HEK293 (cell line): Measurements from ENCODE around the gene DSCAML1.

Source experiments
- CTCF ChIA-PET: fragments of 350-600 bp; formaldehyde crosslinking; extraction: SDS; loops from one replicate; lab custom pipeline; 2021; ENCODE audit warnings: antibody characterized with exemption; lab: Yijun Ruan, JAX
- POLR2A ChIA-PET: fragments of 300-600 bp; formaldehyde crosslinking; extraction: SDS; loops from one replicate; lab custom pipeline; 2020; ENCODE audit warnings: antibody characterized with exemption, inconsistent platforms; lab: Yijun Ruan, JAX
- H3K27ac ChIP-seq: fragments of 200-500 bp; sonication (Bioruptor generic); 2 replicates; pipeline ENCODE4 v1.5.1; 2014; ENCODE audit warnings: low read depth, low read length, control low read depth, inconsistent platforms; ENCODE audit errors: extremely low read depth
- H3K36me3 ChIP-seq, 2 experiments: fragments of 200-500 bp in 1 of 2; sonication (Bioruptor generic) in 1 of 2; 1 replicate in 1 of 2; 2 replicates in 1 of 2; pipeline ENCODE4 v1.5.1; 2014 to 2017; ENCODE audit warnings: inconsistent platforms in 2 of 2, low read length in 2 of 2; ENCODE audit not compliant: control insufficient read depth in 2 of 2, insufficient read depth in 1 of 2
- H3K4me1 ChIP-seq: fragments of 200-500 bp; sonication (Bioruptor generic); 2 replicates; pipeline ENCODE4 v1.5.1; 2014; ENCODE audit warnings: mild to moderate bottlenecking, low read length, inconsistent platforms; ENCODE audit not compliant: control insufficient read depth, insufficient read depth
- H3K4me3 ChIP-seq: 2 replicates; pipeline ENCODE4 v1.5.1; 2011; ENCODE audit warnings: low read depth, mild to moderate bottlenecking, control low read depth, low read length, moderate library complexity
- H3K9me3 ChIP-seq: fragments of 200-500 bp; sonication (Bioruptor generic); 2 replicates; pipeline ENCODE4 v1.5.1; 2014; ENCODE audit warnings: low read depth, low read length, inconsistent platforms; ENCODE audit not compliant: control insufficient read depth, insufficient read depth
- EGR2 ChIP-seq: fragments of 450-650 bp; formaldehyde crosslinking; IDR thresholded peaks from 2 replicates; pipeline ENCODE4 v1.5.1; 2016; ENCODE audit warnings: low read depth, missing biosample characterization, missing genetic modification characterization
- SP3 ChIP-seq: fragments of 450-650 bp; formaldehyde crosslinking; IDR thresholded peaks from 2 replicates; pipeline ENCODE4 v1.5.1; 2016; ENCODE audit warnings: missing biosample characterization, missing genetic modification characterization
- ZBTB7A ChIP-seq: fragments of 450-650 bp; formaldehyde crosslinking; IDR thresholded peaks from 2 replicates; pipeline ENCODE4 v1.5.1; 2016; ENCODE audit warnings: low read depth, missing biosample characterization, missing genetic modification characterization
- ZFP69B ChIP-seq: fragments of 450-650 bp; formaldehyde crosslinking; IDR thresholded peaks from 2 replicates; pipeline ENCODE4 v1.5.1; 2016; ENCODE audit warnings: missing biosample characterization, missing genetic modification characterization
- ZNF155 ChIP-seq: fragments of 450-650 bp; formaldehyde crosslinking; IDR thresholded peaks from 2 replicates; pipeline ENCODE4 v1.5.1; 2016; ENCODE audit warnings: missing biosample characterization, missing genetic modification characterization
- ZNF175 ChIP-seq: fragments of 450-650 bp; formaldehyde crosslinking; IDR thresholded peaks from 2 replicates; pipeline ENCODE4 v1.5.1; 2016; ENCODE audit warnings: missing biosample characterization, missing genetic modification characterization
- ZNF274 ChIP-seq, 2 experiments: fragments of 200-500 bp in 1 of 2; fragments of 450-650 bp in 1 of 2; sonication (Bioruptor generic) in 1 of 2; formaldehyde crosslinking in 1 of 2; IDR thresholded peaks; 2 replicates each; pipeline versions ENCODE4 v1.5.1 to v1.6.1; 2014 to 2016; ENCODE audit warnings: borderline replicate concordance in 1 of 2, inconsistent platforms in 1 of 2, low read length in 1 of 2, missing biosample characterization in 1 of 2, missing genetic modification characterization in 1 of 2
- ZNF354C ChIP-seq: fragments of 450-650 bp; formaldehyde crosslinking; IDR thresholded peaks from 2 replicates; pipeline ENCODE4 v1.5.1; 2016; ENCODE audit warnings: missing biosample characterization, missing genetic modification characterization, low read depth, borderline replicate concordance
- ZNF391 ChIP-seq: fragments of 450-650 bp; formaldehyde crosslinking; IDR thresholded peaks from 2 replicates; pipeline ENCODE4 v1.5.1; 2016; ENCODE audit warnings: low read depth, missing biosample characterization, missing genetic modification characterization, borderline replicate concordance
- ZNF530 ChIP-seq: fragments of 450-650 bp; formaldehyde crosslinking; IDR thresholded peaks from 2 replicates; pipeline ENCODE4 v1.5.1; 2016; ENCODE audit warnings: low read depth, missing biosample characterization, missing genetic modification characterization
- ZNF548 ChIP-seq: fragments of 450-650 bp; formaldehyde crosslinking; IDR thresholded peaks from 2 replicates; pipeline ENCODE4 v1.5.1; 2016; ENCODE audit warnings: missing biosample characterization, missing genetic modification characterization
- ZNF555 ChIP-seq: fragments of 450-650 bp; formaldehyde crosslinking; conservative IDR thresholded peaks from 2 replicates; pipeline ENCODE4 v1.5.1; 2017; ENCODE audit warnings: missing biosample characterization, mild to moderate bottlenecking, missing genetic modification characterization, inconsistent platforms
- ZNF792 ChIP-seq: fragments of 450-650 bp; formaldehyde crosslinking; IDR thresholded peaks from 2 replicates; pipeline ENCODE4 v1.5.1; 2016; ENCODE audit warnings: missing biosample characterization, missing genetic modification characterization
- TF ChIP-seq, protein P1 (sequence below): fragments of 450-650 bp; formaldehyde crosslinking; IDR thresholded peaks from 2 replicates; pipeline ENCODE4 v1.5.1; 2017; ENCODE audit warnings: missing biosample characterization, missing genetic modification characterization
- TF ChIP-seq, protein P2 (sequence below): fragments of 450-650 bp; formaldehyde crosslinking; conservative IDR thresholded peaks from 2 replicates; pipeline ENCODE4 v1.5.1; 2016; ENCODE audit warnings: low read depth, missing biosample characterization, missing genetic modification characterization
- TF ChIP-seq, protein P3 (sequence below): fragments of 450-650 bp; IDR thresholded peaks from 2 replicates; pipeline ENCODE4 v1.5.1; 2018; ENCODE audit warnings: missing biosample characterization, mild to moderate bottlenecking, missing genetic modification characterization
- TF ChIP-seq, protein P4 (sequence below): fragments of 450-650 bp; formaldehyde crosslinking; IDR thresholded peaks from 2 replicates; pipeline ENCODE4 v1.5.1; 2016; ENCODE audit warnings: missing biosample characterization, missing genetic modification characterization
- TF ChIP-seq, protein P5 (sequence below): fragments of 450-650 bp; formaldehyde crosslinking; IDR thresholded peaks from 2 replicates; pipeline ENCODE4 v1.5.1; 2016; ENCODE audit warnings: missing biosample characterization, missing genetic modification characterization

Gene DSCAML1

DNA sequence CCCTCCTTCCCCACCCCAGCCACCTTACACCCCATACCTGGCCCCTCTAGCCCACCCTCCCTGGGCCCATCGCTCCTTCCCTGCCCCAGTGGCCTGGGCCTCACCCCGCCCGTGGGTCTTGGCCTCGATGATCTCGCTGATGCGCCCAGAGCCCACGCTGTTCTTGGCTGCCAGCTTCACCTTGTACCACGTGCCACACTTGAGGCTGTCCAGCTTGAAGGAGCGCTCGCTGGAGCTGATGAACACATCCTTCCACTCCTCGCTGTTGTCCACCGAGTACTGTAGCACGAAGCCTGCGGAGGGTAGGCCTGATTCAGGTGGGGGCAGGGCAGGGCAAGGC, 359.3 kb downstream of the DSCAML1 start:
- CTCF ChIA-PET, result interaction anchor here (0.5 to 1.9 kb wide), 2 partner anchors 12 to 529 kb away, joined by 6 to 9 read pairs; no protein-coding TSS in a partner anchor
- no peak for TF ChIP-seq ZNF548 (tag by site-specific recombination)
- TF ChIP-seq SP3, result no peak
- TF ChIP-seq ZNF391 (tag by site-specific recombination), result no peak
- TF ChIP-seq, protein P1, sequence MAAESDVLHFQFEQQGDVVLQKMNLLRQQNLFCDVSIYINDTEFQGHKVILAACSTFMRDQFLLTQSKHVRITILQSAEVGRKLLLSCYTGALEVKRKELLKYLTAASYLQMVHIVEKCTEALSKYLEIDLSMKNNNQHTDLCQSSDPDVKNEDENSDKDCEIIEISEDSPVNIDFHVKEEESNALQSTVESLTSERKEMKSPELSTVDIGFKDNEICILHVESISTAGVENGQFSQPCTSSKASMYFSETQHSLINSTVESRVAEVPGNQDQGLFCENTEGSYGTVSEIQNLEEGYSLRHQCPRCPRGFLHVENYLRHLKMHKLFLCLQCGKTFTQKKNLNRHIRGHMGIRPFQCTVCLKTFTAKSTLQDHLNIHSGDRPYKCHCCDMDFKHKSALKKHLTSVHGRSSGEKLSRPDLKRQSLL (tag by site-specific recombination), result no peak
- TF ChIP-seq ZFP69B, result no peak
- TF ChIP-seq, protein P2, sequence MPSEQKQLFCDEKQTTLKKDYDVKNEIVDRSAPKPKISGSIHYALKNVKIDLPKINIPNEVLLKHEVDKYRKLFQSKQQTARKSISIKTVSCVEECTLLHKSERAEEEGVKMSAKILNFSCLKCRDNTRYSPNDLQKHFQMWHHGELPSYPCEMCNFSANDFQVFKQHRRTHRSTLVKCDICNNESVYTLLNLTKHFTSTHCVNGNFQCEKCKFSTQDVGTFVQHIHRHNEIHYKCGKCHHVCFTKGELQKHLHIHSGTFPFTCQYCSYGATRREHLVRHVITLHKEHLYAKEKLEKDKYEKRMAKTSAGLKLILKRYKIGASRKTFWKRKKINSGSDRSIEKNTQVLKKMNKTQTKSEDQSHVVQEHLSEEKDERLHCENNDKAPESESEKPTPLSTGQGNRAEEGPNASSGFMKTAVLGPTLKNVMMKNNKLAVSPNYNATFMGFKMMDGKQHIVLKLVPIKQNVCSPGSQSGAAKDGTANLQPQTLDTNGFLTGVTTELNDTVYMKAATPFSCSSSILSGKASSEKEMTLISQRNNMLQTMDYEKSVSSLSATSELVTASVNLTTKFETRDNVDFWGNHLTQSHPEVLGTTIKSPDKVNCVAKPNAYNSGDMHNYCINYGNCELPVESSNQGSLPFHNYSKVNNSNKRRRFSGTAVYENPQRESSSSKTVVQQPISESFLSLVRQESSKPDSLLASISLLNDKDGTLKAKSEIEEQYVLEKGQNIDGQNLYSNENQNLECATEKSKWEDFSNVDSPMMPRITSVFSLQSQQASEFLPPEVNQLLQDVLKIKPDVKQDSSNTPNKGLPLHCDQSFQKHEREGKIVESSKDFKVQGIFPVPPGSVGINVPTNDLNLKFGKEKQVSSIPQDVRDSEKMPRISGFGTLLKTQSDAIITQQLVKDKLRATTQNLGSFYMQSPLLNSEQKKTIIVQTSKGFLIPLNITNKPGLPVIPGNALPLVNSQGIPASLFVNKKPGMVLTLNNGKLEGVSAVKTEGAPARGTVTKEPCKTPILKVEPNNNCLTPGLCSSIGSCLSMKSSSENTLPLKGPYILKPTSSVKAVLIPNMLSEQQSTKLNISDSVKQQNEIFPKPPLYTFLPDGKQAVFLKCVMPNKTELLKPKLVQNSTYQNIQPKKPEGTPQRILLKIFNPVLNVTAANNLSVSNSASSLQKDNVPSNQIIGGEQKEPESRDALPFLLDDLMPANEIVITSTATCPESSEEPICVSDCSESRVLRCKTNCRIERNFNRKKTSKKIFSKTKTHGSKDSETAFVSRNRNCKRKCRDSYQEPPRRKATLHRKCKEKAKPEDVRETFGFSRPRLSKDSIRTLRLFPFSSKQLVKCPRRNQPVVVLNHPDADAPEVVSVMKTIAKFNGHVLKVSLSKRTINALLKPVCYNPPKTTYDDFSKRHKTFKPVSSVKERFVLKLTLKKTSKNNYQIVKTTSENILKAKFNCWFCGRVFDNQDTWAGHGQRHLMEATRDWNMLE, result no peak
- TF ChIP-seq ZNF155 (tag by site-specific recombination), result no peak
- no peak for TF ChIP-seq ZNF555 (tag by site-specific recombination)
- TF ChIP-seq ZNF354C (tag by site-specific recombination), result no peak
- TF ChIP-seq, protein P3, sequence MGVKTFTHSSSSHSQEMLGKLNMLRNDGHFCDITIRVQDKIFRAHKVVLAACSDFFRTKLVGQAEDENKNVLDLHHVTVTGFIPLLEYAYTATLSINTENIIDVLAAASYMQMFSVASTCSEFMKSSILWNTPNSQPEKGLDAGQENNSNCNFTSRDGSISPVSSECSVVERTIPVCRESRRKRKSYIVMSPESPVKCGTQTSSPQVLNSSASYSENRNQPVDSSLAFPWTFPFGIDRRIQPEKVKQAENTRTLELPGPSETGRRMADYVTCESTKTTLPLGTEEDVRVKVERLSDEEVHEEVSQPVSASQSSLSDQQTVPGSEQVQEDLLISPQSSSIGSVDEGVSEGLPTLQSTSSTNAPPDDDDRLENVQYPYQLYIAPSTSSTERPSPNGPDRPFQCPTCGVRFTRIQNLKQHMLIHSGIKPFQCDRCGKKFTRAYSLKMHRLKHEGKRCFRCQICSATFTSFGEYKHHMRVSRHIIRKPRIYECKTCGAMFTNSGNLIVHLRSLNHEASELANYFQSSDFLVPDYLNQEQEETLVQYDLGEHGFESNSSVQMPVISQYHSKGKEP (tag by site-specific recombination), result no peak
- TF ChIP-seq, protein P4, sequence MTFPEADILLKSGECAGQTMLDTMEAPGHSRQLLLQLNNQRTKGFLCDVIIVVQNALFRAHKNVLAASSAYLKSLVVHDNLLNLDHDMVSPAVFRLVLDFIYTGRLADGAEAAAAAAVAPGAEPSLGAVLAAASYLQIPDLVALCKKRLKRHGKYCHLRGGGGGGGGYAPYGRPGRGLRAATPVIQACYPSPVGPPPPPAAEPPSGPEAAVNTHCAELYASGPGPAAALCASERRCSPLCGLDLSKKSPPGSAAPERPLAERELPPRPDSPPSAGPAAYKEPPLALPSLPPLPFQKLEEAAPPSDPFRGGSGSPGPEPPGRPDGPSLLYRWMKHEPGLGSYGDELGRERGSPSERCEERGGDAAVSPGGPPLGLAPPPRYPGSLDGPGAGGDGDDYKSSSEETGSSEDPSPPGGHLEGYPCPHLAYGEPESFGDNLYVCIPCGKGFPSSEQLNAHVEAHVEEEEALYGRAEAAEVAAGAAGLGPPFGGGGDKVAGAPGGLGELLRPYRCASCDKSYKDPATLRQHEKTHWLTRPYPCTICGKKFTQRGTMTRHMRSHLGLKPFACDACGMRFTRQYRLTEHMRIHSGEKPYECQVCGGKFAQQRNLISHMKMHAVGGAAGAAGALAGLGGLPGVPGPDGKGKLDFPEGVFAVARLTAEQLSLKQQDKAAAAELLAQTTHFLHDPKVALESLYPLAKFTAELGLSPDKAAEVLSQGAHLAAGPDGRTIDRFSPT (tag by site-specific recombination), result no peak
- TF ChIP-seq ZNF530 (tag by site-specific recombination), result no peak
- no peak for TF ChIP-seq ZNF274 (IDR thresholded peaks at IDR 0.05; ENCODE audit: low read length)
- no peak for TF ChIP-seq ZNF274 (tag by site-specific recombination; IDR thresholded peaks at IDR 0.05; ENCODE audit: borderline replicate concordance)
- TF ChIP-seq EGR2 (tag by site-specific recombination), result no peak
- no peak for TF ChIP-seq ZNF175 (tag by site-specific recombination)
- TF ChIP-seq ZNF792 (tag by site-specific recombination), result no peak
- no peak for TF ChIP-seq ZBTB7A (tag by site-specific recombination)
- TF ChIP-seq, protein P5, sequence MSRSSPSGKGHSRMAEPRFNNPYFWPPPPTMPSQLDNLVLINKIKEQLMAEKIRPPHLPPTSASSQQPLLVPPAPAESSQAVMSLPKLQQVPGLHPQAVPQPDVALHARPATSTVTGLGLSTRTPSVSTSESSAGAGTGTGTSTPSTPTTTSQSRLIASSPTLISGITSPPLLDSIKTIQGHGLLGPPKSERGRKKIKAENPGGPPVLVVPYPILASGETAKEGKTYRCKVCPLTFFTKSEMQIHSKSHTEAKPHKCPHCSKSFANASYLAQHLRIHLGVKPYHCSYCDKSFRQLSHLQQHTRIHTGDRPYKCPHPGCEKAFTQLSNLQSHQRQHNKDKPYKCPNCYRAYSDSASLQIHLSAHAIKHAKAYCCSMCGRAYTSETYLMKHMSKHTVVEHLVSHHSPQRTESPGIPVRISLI (tag by site-specific recombination), result no peak
- Histone ChIP-seq H3K27ac (no peak overlapping the region), H3K9me3 (no peaks in the 10 kb centered on the region), H3K4me3 (no peak overlapping the region), H3K36me3 (no peaks in the 10 kb centered on the region), H3K4me1 (no peaks in the 10 kb centered on the region)
- POLR2A ChIA-PET, result no interaction called here
